BJ (cell line): ENCODE results near the gene SCAND1. TPM values are rescaled to one million over a fixed set of nuclear protein-coding genes. Genes with fewer than 3 reads are reported as not detected.
"Not testable (repeated sequence)": the region's sequence is repeated elsewhere in the genome, so short reads cannot be mapped to it uniquely, and the experiment has no call there.

Experiments
- CTCF ChIA-PET: fragments of 350-600 bp; formaldehyde crosslinking; extraction: SDS; loops from one replicate; lab custom pipeline; 2021; ENCODE audit warnings: antibody characterized with exemption, inconsistent platforms; lab: Yijun Ruan, JAX
- POLR2A ChIA-PET: fragments of 300-600 bp; sonication (Branson Sonifier 250); formaldehyde crosslinking; extraction: SDS; loops from one replicate; lab custom pipeline; 2021; ENCODE audit warnings: antibody characterized with exemption; lab: Charles Lee
- DNase-seq: peaks from one replicate; pipeline ENCODE4 v3.0.0-alpha.2; 2011; ENCODE audit warnings: low read depth
- H3K27me3 ChIP-seq: 2 replicates; pipeline ENCODE4 v1.6.0; 2011; ENCODE audit warnings: low read length; ENCODE audit not compliant: control insufficient read depth, insufficient read depth
- H3K36me3 ChIP-seq: 2 replicates; pipeline ENCODE4 v1.5.1; 2011; ENCODE audit warnings: low read length; ENCODE audit not compliant: control insufficient read depth, insufficient read depth
- H3K4me3 ChIP-seq: 2 replicates; pipeline ENCODE4 v1.5.1; 2011; ENCODE audit warnings: low read depth, mild to moderate bottlenecking, control low read depth, low read length
- polyA minus RNA-seq: library from RNA; depleted of rRNA, polyadenylated mRNA; stranded (reverse); fragments of >200 nt; gene quantifications from 2 replicates; pipeline ENCODE4 v1.2.3, GENCODE V29; 2011; rRNA and poly(A)+ RNA removed
- polyA plus RNA-seq: library from polyadenylated mRNA; depleted of rRNA; stranded (reverse); fragments of >200 nt; gene quantifications from 2 replicates; pipeline ENCODE4 v1.2.3, GENCODE V29; 2011; rRNA removed
- TF ChIP-seq, protein P1 (sequence below): IDR thresholded peaks from 2 replicates; pipeline ENCODE4 v1.5.1; 2011; ENCODE audit warnings: low read depth, mild to moderate bottlenecking, control low read depth, inconsistent platforms, low read length, moderate library complexity; ENCODE audit not compliant: insufficient read depth

Gene SCAND1
- 10.8 and 15.8 TPM in 2 replicates for polyA plus RNA-seq
- polyA minus RNA-seq, result 2.7 and 2.8 TPM in 2 replicates

DNA sequence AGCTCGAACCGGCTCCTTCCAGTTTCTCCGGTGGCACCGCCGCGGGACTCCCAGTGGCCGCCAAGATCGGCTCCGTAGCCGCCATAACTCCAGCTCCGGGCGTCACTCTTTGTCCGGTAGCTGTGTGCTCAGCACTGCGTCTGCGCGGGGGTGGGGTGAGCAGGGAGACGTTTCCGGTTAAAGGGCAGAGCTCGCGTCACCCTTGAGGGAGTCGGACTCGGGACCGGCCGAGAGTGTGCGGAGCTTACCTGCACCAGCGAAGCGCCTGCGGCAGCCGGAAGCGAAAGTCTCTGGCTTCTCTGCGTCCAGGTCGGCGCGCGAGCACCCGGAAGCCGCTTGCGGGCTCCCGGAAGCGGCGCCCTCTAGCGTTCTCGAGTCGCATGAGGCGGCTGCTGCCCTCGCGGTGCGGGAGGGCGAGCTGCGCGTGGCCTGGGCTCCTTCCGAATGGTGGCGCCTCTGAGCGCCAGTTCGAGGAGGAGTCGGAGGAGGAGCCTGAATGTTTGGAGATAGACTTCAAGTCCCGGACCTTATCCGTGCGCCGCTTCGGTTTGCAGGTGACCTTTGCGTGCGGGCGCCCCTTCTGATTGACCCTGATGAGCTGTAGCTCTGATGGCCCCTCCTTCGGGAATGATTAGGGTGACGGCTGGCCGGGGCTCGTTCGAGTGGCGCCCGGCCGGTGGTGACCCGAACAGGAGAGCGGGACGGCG, at the start of gene SCAND1:
Gene SCAND1, minus strand, starts transcription at position 303 of the 707 bp plus-strand sequence. Its CDS starts 218 bp downstream, at position 85.
- Histone ChIP-seq H3K4me3 (peak within 1 kb of the TSS; percentile 98), H3K27me3 (no peaks in the 10 kb centered on the region), H3K36me3 (no peaks in the 10 kb centered on the region)
- TF ChIP-seq, protein P1, sequence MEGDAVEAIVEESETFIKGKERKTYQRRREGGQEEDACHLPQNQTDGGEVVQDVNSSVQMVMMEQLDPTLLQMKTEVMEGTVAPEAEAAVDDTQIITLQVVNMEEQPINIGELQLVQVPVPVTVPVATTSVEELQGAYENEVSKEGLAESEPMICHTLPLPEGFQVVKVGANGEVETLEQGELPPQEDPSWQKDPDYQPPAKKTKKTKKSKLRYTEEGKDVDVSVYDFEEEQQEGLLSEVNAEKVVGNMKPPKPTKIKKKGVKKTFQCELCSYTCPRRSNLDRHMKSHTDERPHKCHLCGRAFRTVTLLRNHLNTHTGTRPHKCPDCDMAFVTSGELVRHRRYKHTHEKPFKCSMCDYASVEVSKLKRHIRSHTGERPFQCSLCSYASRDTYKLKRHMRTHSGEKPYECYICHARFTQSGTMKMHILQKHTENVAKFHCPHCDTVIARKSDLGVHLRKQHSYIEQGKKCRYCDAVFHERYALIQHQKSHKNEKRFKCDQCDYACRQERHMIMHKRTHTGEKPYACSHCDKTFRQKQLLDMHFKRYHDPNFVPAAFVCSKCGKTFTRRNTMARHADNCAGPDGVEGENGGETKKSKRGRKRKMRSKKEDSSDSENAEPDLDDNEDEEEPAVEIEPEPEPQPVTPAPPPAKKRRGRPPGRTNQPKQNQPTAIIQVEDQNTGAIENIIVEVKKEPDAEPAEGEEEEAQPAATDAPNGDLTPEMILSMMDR, result peak; percentile 98
- POLR2A ChIA-PET, result interaction anchor here (0.6 to 1.3 kb wide), 3 partner anchors 212 to 413 kb away, joined by 3 to 5 read pairs (median 3); partner anchors contain the start of genes ERGIC3 and RBM39
- CTCF ChIA-PET, result interaction anchor here (0.7 to 3.1 kb wide), 39 partner anchors 9 to 400 kb away, joined by 3 to 28 read pairs (median 5); partner anchors contain the start of genes CNBD2, CPNE1, RBM12 and RBM39
- DNase-seq, result peak; percentile 84

DNA sequence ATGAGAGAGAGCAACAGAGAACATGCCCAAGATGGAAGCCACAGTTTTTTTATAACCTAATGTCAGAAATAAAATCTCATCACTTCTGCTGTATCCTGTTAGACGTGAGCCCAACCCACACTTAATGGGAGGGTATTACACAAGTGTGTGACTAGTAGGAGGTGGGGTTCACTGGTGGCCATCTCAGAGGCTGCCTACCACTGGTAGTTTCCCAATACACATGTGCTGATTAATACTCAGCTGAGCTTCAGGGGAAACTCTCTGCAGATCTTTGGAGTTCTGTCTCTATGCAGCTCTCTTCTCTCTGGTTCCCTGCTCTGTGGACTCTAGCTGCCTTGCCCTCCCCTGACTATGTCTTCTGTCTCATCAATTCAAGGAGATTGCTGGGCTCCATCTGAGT, 49.7 kb upstream of the SCAND1 start:
- Histone ChIP-seq H3K27me3 (no peaks in the 10 kb centered on the region), H3K4me3 (no peak overlapping the region), H3K36me3 (no peaks in the 10 kb centered on the region)
- TF ChIP-seq, protein P1, result no peak
- DNase-seq, result no peak
- ChIA-PET POLR2A (no interaction called here), CTCF (interaction anchor here (1.2 to 1.8 kb wide), 2 partner anchors 9 to 11 kb away, joined by 5 to 7 read pairs; no protein-coding TSS in a partner anchor)

DNA sequence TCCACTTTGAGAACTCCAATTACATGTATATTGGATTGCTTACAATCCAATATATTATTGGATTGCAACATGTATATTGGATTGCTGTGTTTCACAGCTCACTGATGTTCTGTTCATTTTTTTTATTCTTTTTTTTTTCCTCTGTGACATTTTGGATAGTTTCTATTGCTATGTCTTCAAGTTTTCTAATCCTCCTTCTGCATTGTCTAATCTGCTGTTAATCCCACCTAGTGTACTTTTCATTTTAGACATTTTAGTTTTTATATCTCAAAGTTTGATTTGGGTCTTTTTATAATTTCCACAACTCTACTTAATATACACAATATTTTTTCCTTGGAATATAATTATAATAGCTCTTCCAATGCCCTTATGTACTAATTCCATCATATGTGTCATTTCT, 48.6 kb upstream of the SCAND1 start:
- H3K4me3 ChIP-seq, result no peak overlapping the region
- ChIA-PET POLR2A (no interaction called here), CTCF (interaction anchor here (0.6 to 1.8 kb wide), 4 partner anchors 8 to 136 kb away, joined by 3 to 7 read pairs (median 5); no protein-coding TSS in a partner anchor)

DNA sequence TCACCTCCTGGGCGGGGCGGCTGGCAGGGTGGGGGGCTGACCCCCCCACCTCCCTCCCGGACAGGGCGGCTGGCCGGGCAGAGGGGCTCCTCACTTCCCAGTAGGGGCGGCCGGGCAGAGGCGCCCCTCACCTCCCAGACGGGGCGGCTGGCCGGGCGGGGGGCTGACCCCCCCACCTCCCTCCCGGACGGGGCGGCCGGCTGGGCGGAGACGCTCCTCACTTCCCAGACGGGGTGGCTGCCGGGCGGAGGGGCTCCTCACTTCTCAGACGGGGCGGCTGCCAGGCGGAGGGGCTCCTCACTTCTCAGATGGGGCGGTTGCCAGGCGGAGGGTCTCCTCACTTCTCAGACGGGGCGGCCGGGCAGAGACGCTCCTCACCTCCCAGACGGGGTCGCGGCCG, 47.0 kb upstream of the SCAND1 start:
- CTCF ChIA-PET, H3K36me3 ChIP-seq, POLR2A ChIA-PET, DNase-seq, H3K4me3 ChIP-seq, H3K27me3 ChIP-seq: not testable (repeated sequence)

More for the DNA sequence above, 48.6 kb upstream of the SCAND1 start:
- H3K36me3 ChIP-seq, result no peaks in the 10 kb centered on the region
- DNase-seq, result no peak
- no peaks in the 10 kb centered on the region for H3K27me3 ChIP-seq
- TF ChIP-seq, protein P1, result no peak

GRCh38 chr20:35996492-35996891, 42.2 kb upstream of the SCAND1 start:
- CTCF ChIA-PET, result interaction anchor here (0.6 to 14.7 kb wide), 5 partner anchors 19 to 214 kb away, joined by 3 to 498 read pairs (median 5); no protein-coding TSS in a partner anchor
- DNase-seq, POLR2A ChIA-PET, H3K36me3 ChIP-seq, H3K4me3 ChIP-seq, H3K27me3 ChIP-seq: not testable (repeated sequence)

GRCh38 chr20:35994994-35995453, 40.7 kb upstream of the SCAND1 start:
- CTCF ChIA-PET, result interaction anchor here (0.6 to 14.7 kb wide), 31 partner anchors 8 to 205 kb away, joined by 3 to 498 read pairs (median 4); partner anchors contain the start of gene CNBD2
- no peaks in the 10 kb centered on the region for H3K27me3 ChIP-seq
- POLR2A ChIA-PET, result no interaction called here
- no peak for DNase-seq
- no peaks in the 10 kb centered on the region for H3K36me3 ChIP-seq
- no peak overlapping the region for H3K4me3 ChIP-seq
- TF ChIP-seq, protein P1, result peak; percentile 98
